ENCODE results near the gene SLC6A18.

DNA sequence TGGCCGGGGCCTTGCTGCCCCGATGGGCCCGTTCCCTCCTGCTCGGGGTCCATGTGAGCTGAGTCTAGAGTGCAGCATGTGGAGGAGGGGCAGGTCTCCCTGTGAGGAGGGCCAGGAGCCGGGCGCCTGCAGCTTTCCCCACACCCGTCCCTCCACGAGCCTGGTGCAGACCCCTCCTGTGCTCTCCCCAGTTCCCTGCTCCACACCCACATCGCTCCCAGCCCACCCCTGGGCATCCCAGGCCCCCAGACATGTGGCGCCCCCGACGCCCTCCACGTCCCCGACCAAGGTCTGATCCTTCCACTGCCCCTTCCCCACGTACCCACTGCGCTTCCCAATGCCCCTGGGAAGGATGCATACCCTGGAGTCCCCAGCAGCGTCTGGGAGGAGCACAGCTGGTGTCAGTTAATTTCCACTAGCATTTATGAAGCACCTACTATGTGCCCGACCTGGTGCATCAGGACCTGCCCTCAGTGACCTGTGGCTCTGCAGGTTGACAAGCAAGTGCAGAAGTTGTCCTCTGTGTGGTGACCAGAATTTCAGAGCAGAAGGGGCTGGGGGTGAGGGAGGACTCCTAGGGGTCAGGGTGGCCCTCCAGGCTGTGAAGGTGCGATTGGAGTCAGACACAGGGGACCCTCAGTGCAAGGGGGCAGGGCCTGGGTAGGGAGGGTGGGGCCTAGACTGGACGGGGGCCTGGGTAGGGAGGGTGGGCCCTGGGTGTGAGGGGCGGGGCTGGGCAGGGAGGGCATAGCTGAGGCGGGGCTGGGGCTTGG lies 10.8 kb upstream of the SLC6A18 start:
- TF ChIP-seq, protein P1, sequence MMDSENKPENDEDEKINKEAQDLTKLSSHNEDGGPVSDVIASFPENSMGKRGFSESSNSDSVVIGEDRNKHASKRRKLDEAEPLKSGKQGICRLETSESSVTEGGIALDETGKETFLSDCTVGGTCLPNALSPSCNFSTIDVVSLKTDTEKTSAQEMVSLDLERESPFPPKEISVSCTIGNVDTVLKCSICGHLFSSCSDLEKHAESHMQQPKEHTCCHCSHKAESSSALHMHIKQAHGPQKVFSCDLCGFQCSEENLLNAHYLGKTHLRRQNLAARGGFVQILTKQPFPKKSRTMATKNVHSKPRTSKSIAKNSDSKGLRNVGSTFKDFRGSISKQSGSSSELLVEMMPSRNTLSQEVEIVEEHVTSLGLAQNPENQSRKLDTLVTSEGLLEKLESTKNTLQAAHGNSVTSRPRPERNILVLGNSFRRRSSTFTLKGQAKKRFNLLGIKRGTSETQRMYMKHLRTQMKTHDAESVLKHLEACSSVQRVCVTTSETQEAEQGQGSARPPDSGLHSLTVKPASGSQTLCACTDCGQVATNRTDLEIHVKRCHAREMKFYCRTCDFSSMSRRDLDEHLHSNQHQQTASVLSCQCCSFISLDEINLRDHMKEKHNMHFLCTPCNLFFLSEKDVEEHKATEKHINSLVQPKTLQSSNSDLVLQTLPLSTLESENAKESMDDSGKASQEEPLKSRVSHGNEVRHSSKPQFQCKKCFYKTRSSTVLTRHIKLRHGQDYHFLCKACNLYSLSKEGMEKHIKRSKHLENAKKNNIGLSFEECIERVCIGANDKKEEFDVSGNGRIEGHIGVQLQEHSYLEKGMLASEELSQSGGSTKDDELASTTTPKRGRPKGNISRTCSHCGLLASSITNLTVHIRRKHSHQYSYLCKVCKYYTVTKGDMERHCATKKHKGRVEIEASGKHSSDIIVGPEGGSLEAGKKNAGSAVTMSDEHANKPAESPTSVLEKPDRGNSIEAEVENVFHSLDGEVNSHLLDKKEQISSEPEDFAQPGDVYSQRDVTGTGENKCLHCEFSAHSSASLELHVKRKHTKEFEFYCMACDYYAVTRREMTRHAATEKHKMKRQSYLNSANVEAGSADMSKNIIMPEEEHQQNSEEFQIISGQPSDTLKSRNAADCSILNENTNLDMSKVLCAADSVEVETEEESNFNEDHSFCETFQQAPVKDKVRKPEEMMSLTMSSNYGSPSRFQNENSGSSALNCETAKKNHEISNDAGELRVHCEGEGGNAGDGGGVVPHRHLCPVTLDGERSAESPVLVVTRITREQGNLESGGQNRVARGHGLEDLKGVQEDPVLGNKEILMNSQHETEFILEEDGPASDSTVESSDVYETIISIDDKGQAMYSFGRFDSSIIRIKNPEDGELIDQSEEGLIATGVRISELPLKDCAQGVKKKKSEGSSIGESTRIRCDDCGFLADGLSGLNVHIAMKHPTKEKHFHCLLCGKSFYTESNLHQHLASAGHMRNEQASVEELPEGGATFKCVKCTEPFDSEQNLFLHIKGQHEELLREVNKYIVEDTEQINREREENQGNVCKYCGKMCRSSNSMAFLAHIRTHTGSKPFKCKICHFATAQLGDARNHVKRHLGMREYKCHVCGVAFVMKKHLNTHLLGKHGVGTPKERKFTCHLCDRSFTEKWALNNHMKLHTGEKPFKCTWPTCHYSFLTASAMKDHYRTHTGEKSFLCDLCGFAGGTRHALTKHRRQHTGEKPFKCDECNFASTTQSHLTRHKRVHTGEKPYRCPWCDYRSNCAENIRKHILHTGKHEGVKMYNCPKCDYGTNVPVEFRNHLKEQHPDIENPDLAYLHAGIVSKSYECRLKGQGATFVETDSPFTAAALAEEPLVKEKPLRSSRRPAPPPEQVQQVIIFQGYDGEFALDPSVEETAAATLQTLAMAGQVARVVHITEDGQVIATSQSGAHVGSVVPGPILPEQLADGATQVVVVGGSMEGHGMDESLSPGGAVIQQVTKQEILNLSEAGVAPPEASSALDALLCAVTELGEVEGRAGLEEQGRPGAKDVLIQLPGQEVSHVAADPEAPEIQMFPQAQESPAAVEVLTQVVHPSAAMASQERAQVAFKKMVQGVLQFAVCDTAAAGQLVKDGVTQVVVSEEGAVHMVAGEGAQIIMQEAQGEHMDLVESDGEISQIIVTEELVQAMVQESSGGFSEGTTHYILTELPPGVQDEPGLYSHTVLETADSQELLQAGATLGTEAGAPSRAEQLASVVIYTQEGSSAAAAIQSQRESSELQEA (IDR thresholded peaks at IDR 0.05; ENCODE audit: low read depth), result no peak
- no peak for TF ChIP-seq SNRNP70 (optimal IDR thresholded peaks at IDR 0.05; ENCODE audit: low read depth, low read length)
- no peak for TF ChIP-seq TAF7 (tag; IDR thresholded peaks at IDR 0.05)
- no peak for TF ChIP-seq TEAD2 (tag; IDR thresholded peaks at IDR 0.05)
- TF ChIP-seq, protein P2, sequence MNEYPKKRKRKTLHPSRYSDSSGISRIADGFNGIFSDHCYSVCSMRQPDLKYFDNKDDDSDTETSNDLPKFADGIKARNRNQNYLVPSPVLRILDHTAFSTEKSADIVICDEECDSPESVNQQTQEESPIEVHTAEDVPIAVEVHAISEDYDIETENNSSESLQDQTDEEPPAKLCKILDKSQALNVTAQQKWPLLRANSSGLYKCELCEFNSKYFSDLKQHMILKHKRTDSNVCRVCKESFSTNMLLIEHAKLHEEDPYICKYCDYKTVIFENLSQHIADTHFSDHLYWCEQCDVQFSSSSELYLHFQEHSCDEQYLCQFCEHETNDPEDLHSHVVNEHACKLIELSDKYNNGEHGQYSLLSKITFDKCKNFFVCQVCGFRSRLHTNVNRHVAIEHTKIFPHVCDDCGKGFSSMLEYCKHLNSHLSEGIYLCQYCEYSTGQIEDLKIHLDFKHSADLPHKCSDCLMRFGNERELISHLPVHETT (CRISPR knock-in tag; conservative IDR thresholded peaks at IDR 0.05 in 1 of 2, IDR thresholded peaks at IDR 0.05 in 1 of 2), result no peak
- no peak for TF ChIP-seq GABPA (tag; conservative IDR thresholded peaks at IDR 0.05; ENCODE audit: low read depth)
- TF ChIP-seq YBX1 (IDR thresholded peaks at IDR 0.05), result no peak
- TF ChIP-seq NFXL1 (CRISPR knock-in tag; IDR thresholded peaks at IDR 0.05), result no peak
- no peak for TF ChIP-seq CTCF (IDR thresholded peaks at IDR 0.05 in 2 of 3, conservative IDR thresholded peaks at IDR 0.05 in 1 of 3; ENCODE audit: insufficient read depth in 2 of 3, low read depth in 1 of 3, low read length in 3 of 3)
- TF ChIP-seq KAT8 (IDR thresholded peaks at IDR 0.05; ENCODE audit: low read depth), result no peak

Measured in K562 (cell line).